Measurements from ENCODE around the gene PRKCA.

GRCh38 chr17:66412857-66413558, 110.6 kb downstream of the PRKCA start:
- TF ChIP-seq POLR2A (IDR thresholded peaks at IDR 0.05; ENCODE audit: low read depth, low read length) (no peak), EZH2 (IDR thresholded peaks at IDR 0.05; ENCODE audit: borderline replicate concordance, control insufficient read depth, low read depth, low read length) (no peak), SMAD1 (IDR thresholded peaks at IDR 0.05; ENCODE audit: low read depth, partially characterized antibody) (no peak), SP1 (IDR thresholded peaks at IDR 0.05; ENCODE audit: low read depth, low read length) (no peak), SUZ12 (IDR thresholded peaks at IDR 0.05; ENCODE audit: unreplicated experiment) (no peak), ZNF24 (IDR thresholded peaks at IDR 0.05) (no peak), POLR2AphosphoS5 (IDR thresholded peaks at IDR 0.05; ENCODE audit: low read length) (no peak)
- TF ChIP-seq, protein P1, sequence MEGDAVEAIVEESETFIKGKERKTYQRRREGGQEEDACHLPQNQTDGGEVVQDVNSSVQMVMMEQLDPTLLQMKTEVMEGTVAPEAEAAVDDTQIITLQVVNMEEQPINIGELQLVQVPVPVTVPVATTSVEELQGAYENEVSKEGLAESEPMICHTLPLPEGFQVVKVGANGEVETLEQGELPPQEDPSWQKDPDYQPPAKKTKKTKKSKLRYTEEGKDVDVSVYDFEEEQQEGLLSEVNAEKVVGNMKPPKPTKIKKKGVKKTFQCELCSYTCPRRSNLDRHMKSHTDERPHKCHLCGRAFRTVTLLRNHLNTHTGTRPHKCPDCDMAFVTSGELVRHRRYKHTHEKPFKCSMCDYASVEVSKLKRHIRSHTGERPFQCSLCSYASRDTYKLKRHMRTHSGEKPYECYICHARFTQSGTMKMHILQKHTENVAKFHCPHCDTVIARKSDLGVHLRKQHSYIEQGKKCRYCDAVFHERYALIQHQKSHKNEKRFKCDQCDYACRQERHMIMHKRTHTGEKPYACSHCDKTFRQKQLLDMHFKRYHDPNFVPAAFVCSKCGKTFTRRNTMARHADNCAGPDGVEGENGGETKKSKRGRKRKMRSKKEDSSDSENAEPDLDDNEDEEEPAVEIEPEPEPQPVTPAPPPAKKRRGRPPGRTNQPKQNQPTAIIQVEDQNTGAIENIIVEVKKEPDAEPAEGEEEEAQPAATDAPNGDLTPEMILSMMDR (IDR thresholded peaks at IDR 0.05 in 2 of 3, conservative IDR thresholded peaks at IDR 0.05 in 1 of 3; ENCODE audit: control insufficient read depth in 2 of 3, extremely low read depth in 1 of 3, insufficient read depth in 1 of 3, low read depth in 3 of 3, low read length in 3 of 3), result no peak
- TF ChIP-seq, protein P2, sequence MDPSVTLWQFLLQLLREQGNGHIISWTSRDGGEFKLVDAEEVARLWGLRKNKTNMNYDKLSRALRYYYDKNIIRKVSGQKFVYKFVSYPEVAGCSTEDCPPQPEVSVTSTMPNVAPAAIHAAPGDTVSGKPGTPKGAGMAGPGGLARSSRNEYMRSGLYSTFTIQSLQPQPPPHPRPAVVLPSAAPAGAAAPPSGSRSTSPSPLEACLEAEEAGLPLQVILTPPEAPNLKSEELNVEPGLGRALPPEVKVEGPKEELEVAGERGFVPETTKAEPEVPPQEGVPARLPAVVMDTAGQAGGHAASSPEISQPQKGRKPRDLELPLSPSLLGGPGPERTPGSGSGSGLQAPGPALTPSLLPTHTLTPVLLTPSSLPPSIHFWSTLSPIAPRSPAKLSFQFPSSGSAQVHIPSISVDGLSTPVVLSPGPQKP (IDR thresholded peaks at IDR 0.05; ENCODE audit: low read depth, low read length), result no peak

All from GM12878 (cell line).